Loucy (cell line): Measurements from ENCODE around the gene ARRDC1.

Experiments used
- EZH2phosphoT487 ChIP-seq: fragments of 200-600 bp; IDR thresholded peaks from 2 replicates; pipeline ENCODE4 v1.6.1; 2018; ENCODE audit warnings: antibody characterized with exemption, mild to moderate bottlenecking, moderate library complexity, borderline replicate concordance
- TF ChIP-seq, protein P1 (sequence below): fragments of 200-600 bp; sonication (generic); conservative IDR thresholded peaks from 2 replicates; pipeline ENCODE4 v1.5.1; 2014; ENCODE audit warnings: mild to moderate bottlenecking, antibody characterized with exemption, low read length

DNA sequence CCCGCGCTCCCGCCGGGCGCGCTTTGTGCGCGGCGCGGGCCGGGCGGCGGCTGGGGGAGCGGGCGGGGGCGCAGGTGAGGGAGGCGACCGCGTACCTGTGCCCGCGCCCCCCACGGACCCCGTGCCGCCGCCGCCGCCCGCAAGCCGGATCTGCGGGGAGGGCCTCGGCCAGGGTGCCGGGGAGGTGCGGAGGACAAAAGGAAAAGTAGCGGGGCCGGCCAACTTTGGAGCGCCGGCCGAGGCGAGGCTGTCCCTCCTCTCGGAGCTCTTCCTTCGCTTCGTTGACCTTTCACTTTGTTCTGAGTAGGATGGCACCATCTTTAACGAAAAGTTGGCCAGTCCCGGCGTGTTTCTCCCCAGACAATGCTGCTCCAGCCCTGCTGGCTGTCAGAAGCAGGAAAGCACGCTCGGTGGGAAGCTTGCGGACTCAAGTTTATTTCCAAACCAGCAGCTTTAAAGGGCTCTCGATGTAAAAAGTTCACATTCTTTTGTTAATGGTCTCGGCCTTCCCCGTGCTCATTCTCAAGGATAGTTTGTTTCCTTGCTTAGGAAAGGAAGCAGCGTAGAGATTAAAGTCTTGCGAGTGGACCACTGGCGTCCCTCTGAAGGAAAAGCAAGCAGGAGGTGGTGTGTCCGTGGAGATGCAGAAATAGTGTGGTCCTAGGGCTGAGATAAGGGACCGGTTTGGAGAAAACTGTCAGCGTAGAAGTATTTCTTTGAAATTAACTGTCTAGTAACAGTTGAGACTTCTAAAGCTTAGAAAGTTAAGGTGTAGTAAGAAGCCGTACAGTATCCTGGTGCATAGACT, 14.0 kb downstream of the ARRDC1 start:
- TF ChIP-seq, protein P1, sequence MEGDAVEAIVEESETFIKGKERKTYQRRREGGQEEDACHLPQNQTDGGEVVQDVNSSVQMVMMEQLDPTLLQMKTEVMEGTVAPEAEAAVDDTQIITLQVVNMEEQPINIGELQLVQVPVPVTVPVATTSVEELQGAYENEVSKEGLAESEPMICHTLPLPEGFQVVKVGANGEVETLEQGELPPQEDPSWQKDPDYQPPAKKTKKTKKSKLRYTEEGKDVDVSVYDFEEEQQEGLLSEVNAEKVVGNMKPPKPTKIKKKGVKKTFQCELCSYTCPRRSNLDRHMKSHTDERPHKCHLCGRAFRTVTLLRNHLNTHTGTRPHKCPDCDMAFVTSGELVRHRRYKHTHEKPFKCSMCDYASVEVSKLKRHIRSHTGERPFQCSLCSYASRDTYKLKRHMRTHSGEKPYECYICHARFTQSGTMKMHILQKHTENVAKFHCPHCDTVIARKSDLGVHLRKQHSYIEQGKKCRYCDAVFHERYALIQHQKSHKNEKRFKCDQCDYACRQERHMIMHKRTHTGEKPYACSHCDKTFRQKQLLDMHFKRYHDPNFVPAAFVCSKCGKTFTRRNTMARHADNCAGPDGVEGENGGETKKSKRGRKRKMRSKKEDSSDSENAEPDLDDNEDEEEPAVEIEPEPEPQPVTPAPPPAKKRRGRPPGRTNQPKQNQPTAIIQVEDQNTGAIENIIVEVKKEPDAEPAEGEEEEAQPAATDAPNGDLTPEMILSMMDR, result no peak
- no peak for TF ChIP-seq EZH2phosphoT487
